K562 (cell line): Measurements from ENCODE around the gene ZNF236. TPM values are rescaled to one million over a fixed set of nuclear protein-coding genes. Genes with fewer than 3 reads are reported as not detected.
A peak's percentile ranks its signal among the peaks of the same experiment; 100 is the strongest.

Experiments
- ATAC-seq: fragments of 200-7000 bp; cut with Tn5 transposase; 3 replicates; pipeline ENCODE4 v1.9.1; 2020; ENCODE audit warnings: moderate library complexity
- BruUV-seq: library from RNA; stranded (reverse); fragments of 400-500 nt; replicated peaks from 2 replicates; lab custom pipeline; 2021; lab: Mats Ljungman, UMichigan
- CTCF ChIA-PET: fragments of 300-600 bp; formaldehyde crosslinking; extraction: SDS; loops from one replicate; lab custom pipeline; 2021; ENCODE audit warnings: low intra/inter-chr PET ratio; lab: Yijun Ruan, JAX
- POLR2A ChIA-PET: fragments of 300-600, 350-650 bp; sonication (Branson Sonifier 250); formaldehyde crosslinking; extraction: SDS; loops from one replicate; lab custom pipeline; 2021; ENCODE audit warnings: antibody characterized with exemption, inconsistent platforms; lab: Yijun Ruan, JAX
- DNase-seq, 4 experiments: peaks; one replicate each; pipeline versions ENCODE4 v3.0.0 to v3.0.0-alpha.2; 2011 to 2018; ENCODE audit warnings: low spot score in 3 of 4, mixed read lengths in 3 of 4; ENCODE audit errors: extremely low read depth in 1 of 4
- FAIRE-seq: peaks from 2 replicates; lab custom pipeline; 2011; peaks lifted over from hg19 to GRCh38; lab: Jason Lieb, UNC
- H2AFZ ChIP-seq: 2 replicates; pipeline ENCODE4 v1.6.0; 2011; ENCODE audit warnings: low read depth, low read length, control low read depth, inconsistent platforms
- H3K27ac ChIP-seq: fragments of 200-600 bp; 3 replicates; pipeline ENCODE4 v1.8.0; 2011; ENCODE audit warnings: low read depth, mild to moderate bottlenecking, control low read depth, inconsistent platforms, low read length, moderate library complexity, mixed read lengths; ENCODE audit errors: extremely low read depth
- H3K27me3 ChIP-seq, 2 experiments: fragments of 300-600 bp in 1 of 2; 2 replicates in 1 of 2; 3 replicates in 1 of 2; pipeline versions ENCODE4 v1.6.0 to v1.8.0; 2011; ENCODE audit warnings: inconsistent platforms in 2 of 2, low read length in 2 of 2, mild to moderate bottlenecking in 1 of 2, mixed read lengths in 1 of 2, moderate library complexity in 1 of 2; ENCODE audit not compliant: control insufficient read depth in 2 of 2, insufficient read depth in 2 of 2
- H3K36me3 ChIP-seq: fragments of 300-600 bp; 3 replicates; pipeline ENCODE4 v1.8.0; 2011; ENCODE audit warnings: mild to moderate bottlenecking, low read length, inconsistent platforms; ENCODE audit not compliant: control insufficient read depth, insufficient read depth
- H3K4me1 ChIP-seq, 2 experiments: fragments of 200-600 bp in 1 of 2; replicated peaks in 1 of 2; 2 replicates in 1 of 2; 3 replicates in 1 of 2; pipeline versions ENCODE4 v1.5.1 to v1.8.0; 2011; ENCODE audit warnings: inconsistent platforms in 2 of 2, low read length in 2 of 2, mild to moderate bottlenecking in 1 of 2, mixed read lengths in 1 of 2, moderate library complexity in 1 of 2; ENCODE audit not compliant: control insufficient read depth in 2 of 2, insufficient read depth in 2 of 2
- H3K4me2 ChIP-seq: 2 replicates; pipeline ENCODE4 v1.6.1; 2011; ENCODE audit warnings: low read length, control low read depth, inconsistent platforms, mixed read lengths; ENCODE audit not compliant: insufficient read depth
- H3K4me3 ChIP-seq: fragments of 200-600 bp; sonication (generic), shearing (Covaris generic); 2 replicates; pipeline ENCODE4 v1.5.1; 2016; ENCODE audit warnings: control low read depth, inconsistent platforms
- H3K79me2 ChIP-seq: fragments of 200-600 bp; 3 replicates; pipeline ENCODE4 v1.8.0; 2011; ENCODE audit warnings: low read length, inconsistent platforms; ENCODE audit not compliant: control insufficient read depth, insufficient read depth
- H3K9ac ChIP-seq, 2 experiments: 2 replicates each; pipeline versions ENCODE4 v1.6.0 to v1.6.1; 2011; ENCODE audit warnings: low read depth in 2 of 2, low read length in 2 of 2, control low read depth in 1 of 2, inconsistent platforms in 1 of 2, mild to moderate bottlenecking in 1 of 2, mixed read lengths in 1 of 2; ENCODE audit not compliant: insufficient read depth in 1 of 2
- H3K9me1 ChIP-seq: one replicate; pipeline ENCODE4 v1.6.0; 2011; ENCODE audit warnings: inconsistent platforms, mild to moderate bottlenecking, low read length, moderate library complexity; ENCODE audit not compliant: control insufficient read depth, insufficient read depth
- H3K9me3 ChIP-seq: replicated peaks from 2 replicates; pipeline ENCODE4 v1.5.1; 2011; ENCODE audit warnings: low read depth, low read length, inconsistent platforms; ENCODE audit not compliant: control insufficient read depth, insufficient read depth
- H4K20me1 ChIP-seq: replicated peaks from 2 replicates; pipeline ENCODE4 v1.6.1; 2011; ENCODE audit warnings: low read length, inconsistent platforms, mixed read lengths; ENCODE audit not compliant: control insufficient read depth, insufficient read depth
- ASH1L ChIP-seq: fragments of 450-650 bp; IDR thresholded peaks from 2 replicates; pipeline ENCODE4 v1.6.1; 2018; ENCODE audit warnings: borderline replicate concordance, mild to moderate bottlenecking, low read depth; ENCODE audit not compliant: partially characterized antibody
- ATF3 ChIP-seq, 2 experiments: fragments of 450-650 bp in 1 of 2; sonication (generic) in 1 of 2; formaldehyde crosslinking in 1 of 2; IDR thresholded peaks in 1 of 2; conservative IDR thresholded peaks in 1 of 2; 2 replicates each; pipeline versions ENCODE4 v1.6.1 to v1.8.1; 2016 to 2023; ENCODE audit warnings: mild to moderate bottlenecking in 2 of 2, moderate library complexity in 2 of 2, inconsistent platforms in 1 of 2, missing genetic modification reagents in 1 of 2
- C11orf30 ChIP-seq: fragments of 450-650 bp; IDR thresholded peaks from 2 replicates; pipeline ENCODE4 v1.6.1; 2016; ENCODE audit warnings: low read depth, mild to moderate bottlenecking
- MCM2 ChIP-seq: fragments of 450-650 bp; IDR thresholded peaks from 2 replicates; pipeline ENCODE4 v1.6.1; 2017; ENCODE audit warnings: low read depth, mild to moderate bottlenecking
- NCOR1 ChIP-seq: fragments of 450-650 bp; IDR thresholded peaks from 2 replicates; pipeline ENCODE4 v1.6.1; 2016; ENCODE audit warnings: mild to moderate bottlenecking, moderate library complexity
- NFIC ChIP-seq: fragments of 450-650 bp; IDR thresholded peaks from 2 replicates; pipeline ENCODE4 v1.6.1; 2017; ENCODE audit warnings: mild to moderate bottlenecking, inconsistent platforms
- NFIX ChIP-seq: fragments of 250-450 bp; sonication (Bioruptor Pico); IDR thresholded peaks from 2 replicates; pipeline ENCODE4 v1.4.0; 2020; ENCODE audit warnings: low read depth, mild to moderate bottlenecking, moderate library complexity
- NR1H2 ChIP-seq: sonication (generic); formaldehyde crosslinking; IDR thresholded peaks from 2 replicates; pipeline ENCODE4 v1.4.0; 2020; ENCODE audit warnings: mild to moderate bottlenecking, missing genetic modification reagents
- PRMT5 ChIP-seq: sonication (generic); formaldehyde crosslinking; IDR thresholded peaks from 2 replicates; pipeline ENCODE4 v1.5.0; 2020; ENCODE audit warnings: missing genetic modification reagents
- SMARCA5 ChIP-seq: fragments of 450-650 bp; IDR thresholded peaks from 2 replicates; pipeline ENCODE4 v1.6.1; 2016
- USF2 ChIP-seq: sonication (generic); formaldehyde crosslinking; IDR thresholded peaks from 2 replicates; pipeline ENCODE4 v1.5.0; 2020; ENCODE audit warnings: missing genetic modification reagents
- ZNF197 ChIP-seq: fragments of 200-800 bp; sonication (Bioruptor generic); IDR thresholded peaks from 2 replicates; pipeline ENCODE4 v1.6.1; 2016; ENCODE audit warnings: low read depth, missing genetic modification characterization, missing compliant biosample characterization
- ZNF444 ChIP-seq: fragments of 250-450 bp; sonication (Bioruptor Pico); IDR thresholded peaks from 2 replicates; pipeline ENCODE4 v1.4.0; 2020; ENCODE audit warnings: mild to moderate bottlenecking, moderate library complexity
- ZNF583 ChIP-seq: fragments of 250-450 bp; sonication (Bioruptor Pico); IDR thresholded peaks from 2 replicates; pipeline ENCODE4 v1.4.0; 2020
- ZNF766 ChIP-seq: fragments of 200-800 bp; sonication (Bioruptor generic); conservative IDR thresholded peaks from 2 replicates; pipeline ENCODE4 v1.6.1; 2016; ENCODE audit warnings: missing genetic modification characterization, missing compliant biosample characterization
- WGBS: fragments of 100-300 bp; shearing (Covaris generic); methylation state at CpG from one replicate; pipeline ENCODE4 v1.1.6; 2016; ENCODE audit warnings: low coverage, mixed read lengths; ENCODE audit not compliant: insufficient coverage; ENCODE audit errors: missing lambda C conversion rate; 5-methylcytosine and 5-hydroxymethylcytosine counted together
- in situ Hi-C: fragments of 300-500 bp; cut with MboI; formaldehyde crosslinking; loops from 4 replicates; pipeline ENCODE4 v1.15.0; 2018; ENCODE audit warnings: inconsistent platforms, mixed read lengths
- intact Hi-C: fragments of 100-400 bp; cut with micrococcal nuclease; formaldehyde crosslinking; loops from 2 replicates; pipeline ENCODE4 v1.14.2; 2022
- polyA plus RNA-seq, 8 experiments: library from polyadenylated mRNA; depleted of rRNA in 4 of 8; stranded (reverse) in 5 of 8; unstranded in 3 of 8; fragments of >200 nt; fragmentation: Nextera tagmentation in 2 of 8; fragmentation: Illumina TruSeq in 1 of 8; extraction: Ambion mirVana in 2 of 8; extraction: Trizol in 1 of 8; gene quantifications; 2 replicates each; pipeline versions ENCODE4 v1.2.1 to v1.2.3, GENCODE V29; 2011 to 2014; ENCODE audit warnings: inconsistent platforms in 1 of 8, missing spikeins in 1 of 8
- total RNA-seq, 7 experiments: library from RNA; depleted of rRNA in 6 of 7; stranded (reverse); fragments of >200 nt in 6 of 7; fragmentation: Illumina TruSeq in 2 of 7; extraction: Trizol in 2 of 7; gene quantifications; 2 replicates each; pipeline versions ENCODE4 v1.2.1 to v1.2.3, GENCODE V29; 2011 to 2021; ENCODE audit warnings: low replicate concordance in 1 of 7
- TF ChIP-seq, protein P1 (sequence below): IDR thresholded peaks from 2 replicates; pipeline ENCODE4 v1.6.1; 2016; ENCODE audit warnings: missing genetic modification characterization, missing compliant biosample characterization

The ZNF236 gene
- total and polyA plus RNA-seq, 9 of the 15 experiments (the other 6 are each of a cell fraction or from before 2014, with no cell fraction given): 0.35 to 8.7 (median 3.4) TPM

- Histone ChIP-seq H3K27me3 (no peaks in the 10 kb centered on the region), H3K9me3 (no peaks in the 10 kb centered on the region), H4K20me1 (no peaks in the 10 kb centered on the region), H3K4me1 (no peaks in the 10 kb centered on the region), H3K9ac (no peak overlapping the region), H3K4me2 (no peak overlapping the region), H3K27ac (no peak overlapping the region), H3K79me2 (no peaks in the 10 kb centered on the region), H3K4me3 (no peak overlapping the region), H2AFZ (no peak overlapping the region), H3K9me1 (no peaks in the 10 kb centered on the region), H3K36me3 (peaks cover 11% of the 10 kb centered on the region; the same call in 1 of the 3 replicates)
- intact Hi-C loops: no loop called here
- in situ Hi-C loops: no loop called here
- BruUV-seq: no TSS peak
- ATAC-seq (no peak), FAIRE-seq (no peak), DNase-seq (no peak)
- 73% methylated on average over 6 of the region's 16 CpGs for WGBS
- ChIA-PET POLR2A (no interaction called here), CTCF (no interaction called here)
- no peak for TF ChIP-seq ATF3 (IDR thresholded peaks at IDR 0.05)
- TF ChIP-seq ATF3 (CRISPR knock-in tag; conservative IDR thresholded peaks at IDR 0.05): no peak
- TF ChIP-seq ZNF197 (CRISPR knock-in tag): no peak
- no peak for TF ChIP-seq NR1H2 (CRISPR knock-in tag)
- TF ChIP-seq ZNF583: no peak
- no peak for TF ChIP-seq SMARCA5
- TF ChIP-seq ZNF444 (CRISPR knock-in tag): no peak
- TF ChIP-seq C11orf30: no peak
- TF ChIP-seq, protein P1, sequence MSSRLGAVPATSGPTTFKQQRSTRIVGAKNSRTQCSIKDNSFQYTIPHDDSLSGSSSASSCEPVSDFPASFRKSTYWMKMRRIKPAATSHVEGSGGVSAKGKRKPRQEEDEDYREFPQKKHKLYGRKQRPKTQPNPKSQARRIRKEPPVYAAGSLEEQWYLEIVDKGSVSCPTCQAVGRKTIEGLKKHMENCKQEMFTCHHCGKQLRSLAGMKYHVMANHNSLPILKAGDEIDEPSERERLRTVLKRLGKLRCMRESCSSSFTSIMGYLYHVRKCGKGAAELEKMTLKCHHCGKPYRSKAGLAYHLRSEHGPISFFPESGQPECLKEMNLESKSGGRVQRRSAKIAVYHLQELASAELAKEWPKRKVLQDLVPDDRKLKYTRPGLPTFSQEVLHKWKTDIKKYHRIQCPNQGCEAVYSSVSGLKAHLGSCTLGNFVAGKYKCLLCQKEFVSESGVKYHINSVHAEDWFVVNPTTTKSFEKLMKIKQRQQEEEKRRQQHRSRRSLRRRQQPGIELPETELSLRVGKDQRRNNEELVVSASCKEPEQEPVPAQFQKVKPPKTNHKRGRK (tag): no peak
- no peak for TF ChIP-seq NCOR1
- TF ChIP-seq PRMT5: no peak
- TF ChIP-seq ZNF766: no peak
- TF ChIP-seq MCM2: no peak
- peak; percentile 90 for TF ChIP-seq NFIC
- peak; percentile 65 for TF ChIP-seq NFIX
- no peak for TF ChIP-seq ASH1L
- 0 out of 2 replicates have a peak, but pooled peaks have one; percentile 9 for TF ChIP-seq USF2
Measured at GRCh38 chr18:76958692-76959341, 136.5 kb downstream of the ZNF236 start.
